Loucy (cell line): ENCODE measurements around the gene PCED1B.

ENCODE experiments used
- CTCF ChIP-seq: fragments of 200-600 bp; sonication (generic); conservative IDR thresholded peaks from 2 replicates; pipeline ENCODE4 v1.5.1; 2014; ENCODE audit warnings: mild to moderate bottlenecking, antibody characterized with exemption, low read length
- EZH2phosphoT487 ChIP-seq: fragments of 200-600 bp; IDR thresholded peaks from 2 replicates; pipeline ENCODE4 v1.6.1; 2018; ENCODE audit warnings: antibody characterized with exemption, mild to moderate bottlenecking, moderate library complexity, borderline replicate concordance

DNA sequence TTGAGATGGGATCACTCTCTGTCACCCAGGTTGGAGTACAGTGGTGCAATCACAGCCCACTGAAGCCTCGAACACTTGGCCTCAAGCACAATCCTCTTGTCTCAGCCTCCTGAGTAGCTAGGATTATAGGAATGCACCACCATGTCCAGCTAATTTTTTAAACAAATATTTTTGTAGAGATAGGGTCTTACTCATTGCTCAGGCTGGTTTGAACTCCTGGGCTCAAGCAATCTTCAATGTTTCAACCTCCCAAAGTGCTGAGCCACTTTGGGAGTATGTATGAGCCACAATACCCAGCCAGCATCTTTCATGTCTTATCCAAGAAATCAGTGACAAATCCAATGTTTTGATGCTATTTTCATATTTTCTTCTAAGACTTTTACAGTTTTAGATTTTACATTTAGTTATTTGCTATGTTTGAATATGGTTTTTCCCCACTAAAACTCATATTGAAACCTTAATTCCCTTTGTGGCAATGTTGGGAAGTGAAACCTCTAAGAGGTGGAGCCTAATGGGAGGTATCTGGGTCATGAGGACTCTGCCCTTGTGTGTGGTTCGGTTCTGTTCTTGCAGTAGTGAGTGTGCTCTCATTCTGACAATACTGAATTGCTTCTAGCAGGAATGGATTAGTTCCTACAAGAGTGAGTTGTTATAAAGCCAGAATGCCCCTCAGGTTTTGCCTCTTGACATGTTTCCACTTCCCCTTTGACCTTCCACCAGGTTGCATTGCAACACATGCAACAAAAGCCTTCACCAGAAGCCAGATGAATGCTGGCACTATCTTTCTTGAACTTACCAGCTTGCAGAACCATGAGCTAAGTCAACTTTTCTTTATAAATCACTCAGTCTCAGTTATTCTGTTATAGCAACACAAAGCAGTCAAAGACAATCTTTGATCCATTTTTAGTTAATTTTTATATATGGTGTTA is 81.2 kb downstream of the PCED1B start:
- TF ChIP-seq CTCF, result no peak
- no peak for TF ChIP-seq EZH2phosphoT487
